MM.1S (cell line): ENCODE data around the gene BCL2A1.

Experiments
- DNase-seq: peaks from one replicate; pipeline ENCODE4 v3.0.0-alpha.2; 2015
- H2AFZ ChIP-seq: fragments of 300-600 bp; sonication (generic); 2 replicates; pipeline ENCODE4 v1.6.0; 2016; ENCODE audit warnings: antibody characterized with exemption, low read length
- H3F3A ChIP-seq: fragments of 300-600 bp; sonication (generic); 2 replicates; pipeline ENCODE4 v1.6.1; 2016; ENCODE audit warnings: mild to moderate bottlenecking, antibody characterized with exemption, low read length, moderate library complexity, mixed read lengths; ENCODE audit not compliant: insufficient read depth
- H3K27ac ChIP-seq: fragments of 300-600 bp; sonication (generic); 2 replicates; pipeline ENCODE4 v1.5.1; 2016; ENCODE audit warnings: mild to moderate bottlenecking, low read length
- H3K27me3 ChIP-seq: fragments of 300-600 bp; sonication (generic); replicated peaks from 2 replicates; pipeline ENCODE4 v1.6.0; 2016; ENCODE audit warnings: low read length; ENCODE audit not compliant: insufficient read depth
- H3K36me3 ChIP-seq: fragments of 300-600 bp; sonication (generic); replicated peaks from 2 replicates; pipeline ENCODE4 v1.6.1; 2016; ENCODE audit warnings: mild to moderate bottlenecking, low read length, mixed read lengths; ENCODE audit not compliant: insufficient read depth
- H3K4me1 ChIP-seq: fragments of 300-600 bp; sonication (generic); 2 replicates; pipeline ENCODE4 v1.6.1; 2016; ENCODE audit warnings: low read length, mixed read lengths
- H3K4me2 ChIP-seq: fragments of 300-600 bp; sonication (generic); 2 replicates; pipeline ENCODE4 v1.6.0; 2016; ENCODE audit warnings: low read depth, low read length
- H3K4me3 ChIP-seq: fragments of 300-600 bp; sonication (generic); 2 replicates; pipeline ENCODE4 v1.5.1; 2016; ENCODE audit warnings: low read length, mixed read lengths
- H3K79me2 ChIP-seq: fragments of 300-600 bp; sonication (generic); 2 replicates; pipeline ENCODE4 v1.6.1; 2016; ENCODE audit warnings: mixed run types, low read length, mixed read lengths
- H3K9ac ChIP-seq: fragments of 300-600 bp; sonication (generic); 2 replicates; pipeline ENCODE4 v1.6.1; 2016; ENCODE audit warnings: low read length, mixed read lengths
- H3K9me2 ChIP-seq: fragments of 300-600 bp; sonication (generic); replicated peaks from 2 replicates; pipeline ENCODE4 v1.6.1; 2016; ENCODE audit warnings: mild to moderate bottlenecking, low read length, mixed read lengths; ENCODE audit not compliant: insufficient read depth
- H3K9me3 ChIP-seq: fragments of 300-600 bp; sonication (generic); replicated peaks from 2 replicates; pipeline ENCODE4 v1.6.1; 2016; ENCODE audit warnings: mild to moderate bottlenecking, low read length, mixed read lengths; ENCODE audit not compliant: insufficient read depth
- H4K20me1 ChIP-seq: fragments of 300-600 bp; sonication (generic); 2 replicates; pipeline ENCODE4 v1.6.1; 2016; ENCODE audit warnings: mild to moderate bottlenecking, low read length, moderate library complexity, mixed read lengths; ENCODE audit not compliant: insufficient read depth
- CTCF ChIP-seq: fragments of 300-600 bp; sonication (generic); IDR thresholded peaks from 2 replicates; pipeline ENCODE4 v1.5.1; 2016; ENCODE audit warnings: antibody characterized with exemption, low read length, mixed read lengths
- EZH2 ChIP-seq: fragments of 300-600 bp; sonication (generic); optimal IDR thresholded peaks from 2 replicates; pipeline ENCODE3; 2017; ENCODE audit warnings: low read depth, mild to moderate bottlenecking, antibody characterized with exemption, low read length, mixed read lengths
- EZH2phosphoT487 ChIP-seq: fragments of 300-600 bp; sonication (generic); IDR thresholded peaks from 2 replicates; pipeline ENCODE4 v1.6.1; 2018; ENCODE audit warnings: antibody characterized with exemption, low read length

Gene BCL2A1

GRCh38 chr15:79954661-79955060, 16.3 kb downstream of the BCL2A1 start:
- TF ChIP-seq EZH2phosphoT487 (no peak), CTCF (no peak), EZH2 (no peak)
- Histone ChIP-seq H3K4me3 (no peak overlapping the region), H3K27ac (no peak overlapping the region), H3K79me2 (no peaks in the 10 kb centered on the region), H3K4me1 (no peaks in the 10 kb centered on the region), H3K4me2 (no peak overlapping the region), H2AFZ (no peak overlapping the region), H3K9ac (no peak overlapping the region), H3K27me3 (no peaks in the 10 kb centered on the region), H3K9me2 (no peaks in the 10 kb centered on the region), H3F3A (no peaks in the 10 kb centered on the region), H3K9me3 (no peaks in the 10 kb centered on the region), H3K36me3 (no peaks in the 10 kb centered on the region), H4K20me1 (no peaks in the 10 kb centered on the region)
- DNase-seq: no peak

DNA sequence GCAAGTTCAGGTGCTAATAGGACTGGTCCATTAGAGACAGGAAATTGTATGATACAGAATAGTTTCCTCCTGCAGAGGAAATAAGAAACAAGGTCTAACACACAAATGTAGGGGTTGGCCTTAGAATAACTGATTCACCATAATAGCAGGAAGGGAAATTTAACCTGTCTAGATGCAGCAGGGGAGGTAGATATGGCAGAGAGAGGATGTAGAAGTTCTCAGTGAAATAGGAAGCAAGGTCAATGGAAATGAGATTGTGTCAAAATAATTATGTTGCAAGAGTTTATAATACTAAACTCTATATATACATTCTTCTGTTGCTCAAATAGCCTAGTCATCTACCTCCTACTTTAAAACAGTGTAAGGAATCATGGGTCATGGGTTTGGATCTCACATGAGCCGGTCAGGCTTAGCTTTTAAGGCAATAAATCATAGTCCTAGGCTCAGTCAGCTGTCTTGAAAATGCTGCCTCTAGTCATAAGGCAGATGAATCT, 17.0 kb downstream of the BCL2A1 start:
- Histone ChIP-seq H3K4me1 (no peaks in the 10 kb centered on the region), H3K9ac (no peak overlapping the region), H3K9me2 (no peaks in the 10 kb centered on the region), H3K27ac (no peak overlapping the region), H3K4me3 (no peak overlapping the region), H3K36me3 (no peaks in the 10 kb centered on the region), H2AFZ (no peak overlapping the region), H3K79me2 (no peaks in the 10 kb centered on the region), H4K20me1 (no peaks in the 10 kb centered on the region), H3K9me3 (no peaks in the 10 kb centered on the region), H3K27me3 (no peaks in the 10 kb centered on the region), H3F3A (no peaks in the 10 kb centered on the region), H3K4me2 (no peak overlapping the region)
- DNase-seq: no peak
- TF ChIP-seq EZH2 (no peak), EZH2phosphoT487 (no peak), CTCF (no peak)

- no peak for DNase-seq
- H3K4me3 ChIP-seq: no peak overlapping the region
- no peaks in the 10 kb centered on the region for H3F3A ChIP-seq
- no peak overlapping the region for H3K4me2 ChIP-seq
- no peaks in the 10 kb centered on the region for H3K9me2 ChIP-seq
- no peak overlapping the region for H3K27ac ChIP-seq
- no peaks in the 10 kb centered on the region for H3K27me3 ChIP-seq
- no peak overlapping the region for H2AFZ ChIP-seq
- H3K4me1 ChIP-seq: no peaks in the 10 kb centered on the region
- no peaks in the 10 kb centered on the region for H3K9me3 ChIP-seq
- TF ChIP-seq CTCF: no peak
- TF ChIP-seq EZH2: no peak
- TF ChIP-seq EZH2phosphoT487: no peak
- no peaks in the 10 kb centered on the region for H4K20me1 ChIP-seq
- H3K36me3 ChIP-seq: no peaks in the 10 kb centered on the region
- H3K9ac ChIP-seq: no peak overlapping the region
- no peaks in the 10 kb centered on the region for H3K79me2 ChIP-seq
Observed at GRCh38 chr15:79952329-79952728, 18.7 kb downstream of the BCL2A1 start.

- no peak overlapping the region for H3K9ac ChIP-seq
- no peaks in the 10 kb centered on the region for H3K4me1 ChIP-seq
- no peak for DNase-seq
- no peak overlapping the region for H3K4me2 ChIP-seq
- H3K9me2 ChIP-seq: no peaks in the 10 kb centered on the region
- no peaks in the 10 kb centered on the region for H3K36me3 ChIP-seq
- H3K27me3 ChIP-seq: no peaks in the 10 kb centered on the region
- H3K79me2 ChIP-seq: no peaks in the 10 kb centered on the region
- H4K20me1 ChIP-seq: no peaks in the 10 kb centered on the region
- H2AFZ ChIP-seq: no peak overlapping the region
- TF ChIP-seq EZH2phosphoT487 (no peak), EZH2 (no peak), CTCF (no peak)
- H3K4me3 ChIP-seq: no peak overlapping the region
- no peaks in the 10 kb centered on the region for H3K9me3 ChIP-seq
- no peaks in the 10 kb centered on the region for H3F3A ChIP-seq
- no peak overlapping the region for H3K27ac ChIP-seq
Observed at GRCh38 chr15:79950247-79950646, 20.7 kb downstream of the BCL2A1 start.
